Neuron (in vitro differentiated cells): ENCODE data around the gene TIMP1.

Experiments
- H2AFZ ChIP-seq: one replicate; pipeline ENCODE4 v1.6.1; 2013; ENCODE audit warnings: low read depth, mild to moderate bottlenecking, inconsistent platforms, low read length, moderate library complexity
- H3K27me3 ChIP-seq: one replicate; pipeline ENCODE4 v1.6.1; 2013; ENCODE audit warnings: low read length; ENCODE audit not compliant: insufficient read depth
- H3K36me3 ChIP-seq: one replicate; pipeline ENCODE4 v1.6.1; 2013; ENCODE audit warnings: low read length; ENCODE audit not compliant: insufficient read depth
- H3K4me1 ChIP-seq: one replicate; pipeline ENCODE4 v1.6.1; 2013; ENCODE audit warnings: low read length; ENCODE audit not compliant: insufficient read depth
- H3K4me3 ChIP-seq: 2 replicates; pipeline ENCODE4 v1.5.1; 2013; ENCODE audit warnings: mild to moderate bottlenecking, low read length, moderate library complexity
- H3K9me3 ChIP-seq: one replicate; pipeline ENCODE4 v1.6.1; 2013; ENCODE audit warnings: low read length

Gene TIMP1

GRCh38 chrX:47577901-47578300, 4.3 kb upstream of the TIMP1 start:
- no peaks in the 10 kb centered on the region for H3K9me3 ChIP-seq
- no peaks in the 10 kb centered on the region for H3K36me3 ChIP-seq
- no peaks in the 10 kb centered on the region for H3K4me1 ChIP-seq
- H2AFZ ChIP-seq, result no peak overlapping the region
- no peak overlapping the region for H3K4me3 ChIP-seq
- no peaks in the 10 kb centered on the region for H3K27me3 ChIP-seq

- Histone ChIP-seq H3K27me3 (no peaks in the 10 kb centered on the region), H3K9me3 (no peaks in the 10 kb centered on the region), H3K36me3 (no peaks in the 10 kb centered on the region), H2AFZ (no peak overlapping the region), H3K4me3 (no peak overlapping the region), H3K4me1 (no peaks in the 10 kb centered on the region)
These were observed 3.5 kb upstream of the TIMP1 start for GRCh38 chrX:47578692-47579091.

GRCh38 chrX:47579537-47579936, 2.7 kb upstream of the TIMP1 start:
- Histone ChIP-seq H3K9me3 (no peaks in the 10 kb centered on the region), H2AFZ (no peak overlapping the region), H3K4me1 (no peaks in the 10 kb centered on the region), H3K36me3 (peaks cover 1% of the 10 kb centered on the region), H3K4me3 (no peak overlapping the region), H3K27me3 (no peaks in the 10 kb centered on the region)

- Histone ChIP-seq H3K9me3 (no peaks in the 10 kb centered on the region), H3K4me1 (no peaks in the 10 kb centered on the region), H3K36me3 (peaks cover 3% of the 10 kb centered on the region), H2AFZ (no peak overlapping the region), H3K27me3 (peaks cover 3% of the 10 kb centered on the region), H3K4me3 (no peak overlapping the region)
These were observed 1.1 kb downstream of the TIMP1 start for GRCh38 chrX:47583240-47583861.

GRCh38 chrX:47584714-47585113, 2.5 kb downstream of the TIMP1 start:
- no peaks in the 10 kb centered on the region for H3K9me3 ChIP-seq
- peaks cover 3% of the 10 kb centered on the region for H3K36me3 ChIP-seq
- no peaks in the 10 kb centered on the region for H3K4me1 ChIP-seq
- peaks cover 3% of the 10 kb centered on the region for H3K27me3 ChIP-seq
- H3K4me3 ChIP-seq, result no peak overlapping the region
- no peak overlapping the region for H2AFZ ChIP-seq

- Histone ChIP-seq H3K4me1 (no peaks in the 10 kb centered on the region), H3K36me3 (peaks cover 3% of the 10 kb centered on the region), H3K27me3 (peaks cover 3% of the 10 kb centered on the region), H3K4me3 (no peak overlapping the region), H2AFZ (no peak overlapping the region), H3K9me3 (no peaks in the 10 kb centered on the region)
These were observed 3.0 kb downstream of the TIMP1 start for GRCh38 chrX:47585273-47585672.

- H2AFZ ChIP-seq, result no peak overlapping the region
- no peaks in the 10 kb centered on the region for H3K9me3 ChIP-seq
- H3K4me3 ChIP-seq, result no peak overlapping the region
- no peaks in the 10 kb centered on the region for H3K4me1 ChIP-seq
- peaks cover 3% of the 10 kb centered on the region for H3K36me3 ChIP-seq
- H3K27me3 ChIP-seq, result peaks cover 3% of the 10 kb centered on the region
These were observed 4.0 kb downstream of the TIMP1 start for GRCh38 chrX:47586043-47586787.

GRCh38 chrX:47587091-47587891, 5.1 kb downstream of the TIMP1 start:
- Histone ChIP-seq H3K9me3 (no peaks in the 10 kb centered on the region), H3K4me3 (no peak overlapping the region), H3K4me1 (no peaks in the 10 kb centered on the region), H3K27me3 (peaks cover 3% of the 10 kb centered on the region), H3K36me3 (peaks cover 3% of the 10 kb centered on the region), H2AFZ (no peak overlapping the region)

- H3K9me3 ChIP-seq, result no peaks in the 10 kb centered on the region
- peaks cover 3% of the 10 kb centered on the region for H3K27me3 ChIP-seq
- no peaks in the 10 kb centered on the region for H3K4me1 ChIP-seq
- no peak overlapping the region for H3K4me3 ChIP-seq
- H3K36me3 ChIP-seq, result peaks cover 3% of the 10 kb centered on the region
- H2AFZ ChIP-seq, result no peak overlapping the region
These were observed 5.9 kb downstream of the TIMP1 start for GRCh38 chrX:47587906-47588735.

GRCh38 chrX:47590984-47591383, 8.7 kb downstream of the TIMP1 start:
- H3K4me3 ChIP-seq, result no peak overlapping the region
- no peaks in the 10 kb centered on the region for H3K36me3 ChIP-seq
- no peak overlapping the region for H2AFZ ChIP-seq
- no peaks in the 10 kb centered on the region for H3K4me1 ChIP-seq
- no peaks in the 10 kb centered on the region for H3K27me3 ChIP-seq
- H3K9me3 ChIP-seq, result no peaks in the 10 kb centered on the region

- no peaks in the 10 kb centered on the region for H3K27me3 ChIP-seq
- no peak overlapping the region for H2AFZ ChIP-seq
- H3K4me1 ChIP-seq, result no peaks in the 10 kb centered on the region
- no peaks in the 10 kb centered on the region for H3K36me3 ChIP-seq
- H3K4me3 ChIP-seq, result no peak overlapping the region
- H3K9me3 ChIP-seq, result no peaks in the 10 kb centered on the region
These were observed 11.3 kb downstream of the TIMP1 start for GRCh38 chrX:47593522-47593921.

- Histone ChIP-seq H2AFZ (no peak overlapping the region), H3K27me3 (no peaks in the 10 kb centered on the region), H3K36me3 (no peaks in the 10 kb centered on the region), H3K4me3 (no peak overlapping the region), H3K9me3 (peaks cover 3% of the 10 kb centered on the region), H3K4me1 (no peaks in the 10 kb centered on the region)
These were observed 13.5 kb downstream of the TIMP1 start for GRCh38 chrX:47595716-47596251.
